HepG2 (cell line): ENCODE results near the gene AAR2. TPM values are rescaled to one million over a fixed set of nuclear protein-coding genes. Genes with fewer than 3 reads are reported as not detected.

ENCODE experiments used
- ATRX ChIP-seq: sonication (generic); formaldehyde crosslinking; IDR thresholded peaks from 2 replicates; pipeline ENCODE4 v1.4.0; 2020; ENCODE audit warnings: missing genetic modification reagents, borderline replicate concordance
- BORCS8-MEF2B ChIP-seq: sonication (generic); formaldehyde crosslinking; IDR thresholded peaks from 2 replicates; pipeline ENCODE4 v1.8.0; 2022; ENCODE audit warnings: mild to moderate bottlenecking, missing genetic modification reagents
- BRCA1 ChIP-seq: sonication (generic); formaldehyde crosslinking; IDR thresholded peaks from 2 replicates; pipeline ENCODE4 v1.4.0; 2020; ENCODE audit warnings: missing genetic modification reagents
- CREB1 ChIP-seq, 2 experiments: fragments of 450-650 bp in 1 of 2; IDR thresholded peaks; 2 replicates each; pipeline ENCODE4 v1.6.1; 2016 to 2017; ENCODE audit warnings: control low read depth in 1 of 2, mild to moderate bottlenecking in 1 of 2, missing compliant biosample characterization in 1 of 2, missing genetic modification characterization in 1 of 2
- HHEX ChIP-seq: IDR thresholded peaks from 2 replicates; pipeline ENCODE4 v1.6.1; 2016; ENCODE audit warnings: control low read depth
- JARID2 ChIP-seq: sonication (generic); formaldehyde crosslinking; IDR thresholded peaks from 2 replicates; pipeline ENCODE4 v1.8.1; 2023; ENCODE audit warnings: missing genetic modification reagents, inconsistent platforms; ENCODE audit not compliant: insufficient replicate concordance
- JDP2 ChIP-seq: sonication (generic); formaldehyde crosslinking; IDR thresholded peaks from 2 replicates; pipeline ENCODE4 v1.8.1; 2022; ENCODE audit warnings: missing genetic modification reagents, borderline replicate concordance
- SP4 ChIP-seq: sonication (generic); formaldehyde crosslinking; IDR thresholded peaks from 2 replicates; pipeline ENCODE4 v1.8.1; 2023; ENCODE audit warnings: mild to moderate bottlenecking, missing genetic modification reagents
- TOPORS ChIP-seq: sonication (generic); formaldehyde crosslinking; IDR thresholded peaks from 2 replicates; pipeline ENCODE4 v1.8.0; 2023; ENCODE audit warnings: mild to moderate bottlenecking, missing genetic modification reagents
- XBP1 ChIP-seq: sonication (generic); formaldehyde crosslinking; IDR thresholded peaks from 2 replicates; pipeline ENCODE4 v1.5.0; 2020; ENCODE audit warnings: missing genetic modification reagents
- ZMYM4 ChIP-seq: sonication (generic); formaldehyde crosslinking; IDR thresholded peaks from 2 replicates; pipeline ENCODE4 v1.8.1; 2023; ENCODE audit warnings: mild to moderate bottlenecking, missing genetic modification reagents
- ZNF790 ChIP-seq: sonication (generic); formaldehyde crosslinking; IDR thresholded peaks from 2 replicates; pipeline ENCODE4 v1.8.0; 2022; ENCODE audit warnings: missing genetic modification reagents, mild to moderate bottlenecking, borderline replicate concordance
- polyA plus RNA-seq, 8 experiments: library from polyadenylated mRNA; depleted of rRNA in 3 of 8; stranded (reverse) in 7 of 8; unstranded in 1 of 8; fragments of >200 nt; fragmentation: Illumina TruSeq in 4 of 8; extraction: Trizol in 4 of 8; gene quantifications; 2 replicates each; pipeline versions ENCODE4 v1.2.1 to v1.2.3, GENCODE V29; 2011 to 2016; ENCODE audit warnings: low read depth in 4 of 8, missing spikeins in 1 of 8, mixed read lengths in 1 of 8; ENCODE audit not compliant: insufficient read depth in 1 of 8
- total RNA-seq, 5 experiments: library from RNA; depleted of rRNA; stranded (reverse); fragments of >200 nt; fragmentation: Illumina TruSeq; extraction: Trizol; gene quantifications; 2 replicates each; pipeline ENCODE4 v1.2.3, GENCODE V29; 2016; ENCODE audit warnings: low read depth in 1 of 5
- TF ChIP-seq, protein P1 (sequence below): sonication (generic); formaldehyde crosslinking; IDR thresholded peaks from 2 replicates; pipeline ENCODE4 v1.4.0; 2020; ENCODE audit warnings: missing genetic modification reagents
- TF ChIP-seq, protein P2 (sequence below): sonication (generic); formaldehyde crosslinking; IDR thresholded peaks from 2 replicates; pipeline ENCODE4 v1.5.0; 2020; ENCODE audit warnings: mild to moderate bottlenecking, missing genetic modification reagents
- TF ChIP-seq, protein P3 (sequence below): sonication (generic); formaldehyde crosslinking; IDR thresholded peaks from 2 replicates; pipeline ENCODE4 v1.4.0; 2020; ENCODE audit warnings: mild to moderate bottlenecking, missing genetic modification reagents, borderline replicate concordance
- TF ChIP-seq, protein P4 (sequence below): sonication (generic); formaldehyde crosslinking; IDR thresholded peaks from 2 replicates; pipeline ENCODE4 v1.5.1; 2020; ENCODE audit warnings: missing genetic modification reagents, mild to moderate bottlenecking, borderline replicate concordance
- TF ChIP-seq, protein P5 (sequence below): sonication (generic); formaldehyde crosslinking; IDR thresholded peaks from 2 replicates; pipeline ENCODE4 v1.4.0; 2020; ENCODE audit warnings: missing genetic modification reagents, borderline replicate concordance

The AAR2 gene
- total and polyA plus RNA-seq, 2 of the 13 experiments (the other 11 are each of a cell fraction or from before 2014, with no cell fraction given), result 45.2 to 46.2 TPM

DNA sequence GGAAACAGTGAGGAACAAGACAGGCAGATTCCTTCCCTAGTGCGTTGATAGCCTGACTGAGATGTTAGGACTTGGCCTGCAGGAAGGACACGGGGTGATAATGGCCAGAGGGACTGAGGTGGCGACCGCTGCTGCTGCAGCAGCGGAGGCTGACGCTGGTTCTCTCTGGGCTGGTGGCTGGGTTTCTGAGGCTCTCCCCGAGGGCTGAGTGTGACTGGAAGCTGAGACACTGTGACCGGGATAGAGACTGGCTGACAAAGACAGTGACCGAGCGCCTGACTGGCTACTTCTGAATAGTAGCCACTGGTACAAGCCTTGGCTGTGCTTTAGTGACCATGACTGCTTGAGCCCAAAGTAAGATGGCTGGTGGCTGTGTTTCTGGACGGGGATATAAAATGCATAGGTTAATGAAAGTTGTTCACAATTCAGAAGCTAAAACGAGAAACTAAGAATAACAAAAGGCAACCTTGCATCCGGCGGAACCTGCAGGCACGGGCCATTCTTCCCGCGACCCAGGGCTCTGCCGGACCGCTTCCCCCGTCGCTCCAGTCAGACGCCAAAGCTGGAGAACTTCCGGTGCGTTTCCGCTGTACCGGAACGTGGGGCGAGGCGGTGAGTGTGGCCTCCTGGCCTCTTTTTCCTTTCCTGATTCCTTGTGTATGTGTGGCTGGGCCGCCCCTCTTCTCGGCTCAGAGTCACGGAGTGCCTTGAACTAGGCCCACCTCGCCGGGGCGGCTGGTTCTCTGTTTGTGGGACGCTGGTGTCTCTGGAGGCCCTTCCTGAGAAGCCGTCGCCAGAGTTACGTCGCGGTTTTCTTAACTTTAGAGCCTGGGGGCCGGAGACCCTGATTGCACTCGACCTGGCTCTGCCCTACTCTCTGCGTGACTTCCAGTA lies at the start of gene AAR2 (continued):
- peak; percentile 26; the same call in 1 of the 2 replicates for TF ChIP-seq XBP1 (CRISPR knock-in tag)
- TF ChIP-seq, protein P1, sequence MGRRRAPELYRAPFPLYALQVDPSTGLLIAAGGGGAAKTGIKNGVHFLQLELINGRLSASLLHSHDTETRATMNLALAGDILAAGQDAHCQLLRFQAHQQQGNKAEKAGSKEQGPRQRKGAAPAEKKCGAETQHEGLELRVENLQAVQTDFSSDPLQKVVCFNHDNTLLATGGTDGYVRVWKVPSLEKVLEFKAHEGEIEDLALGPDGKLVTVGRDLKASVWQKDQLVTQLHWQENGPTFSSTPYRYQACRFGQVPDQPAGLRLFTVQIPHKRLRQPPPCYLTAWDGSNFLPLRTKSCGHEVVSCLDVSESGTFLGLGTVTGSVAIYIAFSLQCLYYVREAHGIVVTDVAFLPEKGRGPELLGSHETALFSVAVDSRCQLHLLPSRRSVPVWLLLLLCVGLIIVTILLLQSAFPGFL, result no peak
- TF ChIP-seq CREB1 (IDR thresholded peaks at IDR 0.05), result peak; percentile 49; the same call in 1 of the 2 replicates
- TF ChIP-seq CREB1 (CRISPR knock-in tag; IDR thresholded peaks at IDR 0.05), result peak; percentile 76
- TF ChIP-seq, protein P2, sequence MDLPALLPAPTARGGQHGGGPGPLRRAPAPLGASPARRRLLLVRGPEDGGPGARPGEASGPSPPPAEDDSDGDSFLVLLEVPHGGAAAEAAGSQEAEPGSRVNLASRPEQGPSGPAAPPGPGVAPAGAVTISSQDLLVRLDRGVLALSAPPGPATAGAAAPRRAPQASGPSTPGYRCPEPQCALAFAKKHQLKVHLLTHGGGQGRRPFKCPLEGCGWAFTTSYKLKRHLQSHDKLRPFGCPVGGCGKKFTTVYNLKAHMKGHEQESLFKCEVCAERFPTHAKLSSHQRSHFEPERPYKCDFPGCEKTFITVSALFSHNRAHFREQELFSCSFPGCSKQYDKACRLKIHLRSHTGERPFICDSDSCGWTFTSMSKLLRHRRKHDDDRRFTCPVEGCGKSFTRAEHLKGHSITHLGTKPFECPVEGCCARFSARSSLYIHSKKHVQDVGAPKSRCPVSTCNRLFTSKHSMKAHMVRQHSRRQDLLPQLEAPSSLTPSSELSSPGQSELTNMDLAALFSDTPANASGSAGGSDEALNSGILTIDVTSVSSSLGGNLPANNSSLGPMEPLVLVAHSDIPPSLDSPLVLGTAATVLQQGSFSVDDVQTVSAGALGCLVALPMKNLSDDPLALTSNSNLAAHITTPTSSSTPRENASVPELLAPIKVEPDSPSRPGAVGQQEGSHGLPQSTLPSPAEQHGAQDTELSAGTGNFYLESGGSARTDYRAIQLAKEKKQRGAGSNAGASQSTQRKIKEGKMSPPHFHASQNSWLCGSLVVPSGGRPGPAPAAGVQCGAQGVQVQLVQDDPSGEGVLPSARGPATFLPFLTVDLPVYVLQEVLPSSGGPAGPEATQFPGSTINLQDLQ (CRISPR knock-in tag), result peak; percentile 87
- TF ChIP-seq, protein P3, sequence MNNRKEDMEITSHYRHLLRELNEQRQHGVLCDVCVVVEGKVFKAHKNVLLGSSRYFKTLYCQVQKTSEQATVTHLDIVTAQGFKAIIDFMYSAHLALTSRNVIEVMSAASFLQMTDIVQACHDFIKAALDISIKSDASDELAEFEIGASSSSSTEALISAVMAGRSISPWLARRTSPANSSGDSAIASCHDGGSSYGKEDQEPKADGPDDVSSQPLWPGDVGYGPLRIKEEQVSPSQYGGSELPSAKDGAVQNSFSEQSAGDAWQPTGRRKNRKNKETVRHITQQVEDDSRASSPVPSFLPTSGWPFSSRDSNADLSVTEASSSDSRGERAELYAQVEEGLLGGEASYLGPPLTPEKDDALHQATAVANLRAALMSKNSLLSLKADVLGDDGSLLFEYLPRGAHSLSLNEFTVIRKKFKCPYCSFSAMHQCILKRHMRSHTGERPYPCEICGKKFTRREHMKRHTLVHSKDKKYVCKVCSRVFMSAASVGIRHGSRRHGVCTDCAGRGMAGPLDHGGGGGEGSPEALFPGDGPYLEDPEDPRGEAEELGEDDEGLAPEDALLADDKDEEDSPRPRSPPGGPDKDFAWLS (CRISPR knock-in tag), result no peak
- TF ChIP-seq TOPORS (CRISPR knock-in tag), result peak; percentile 82; the same call in 1 of the 2 replicates
- TF ChIP-seq ZMYM4 (CRISPR knock-in tag), result peak; percentile 99
- TF ChIP-seq, protein P4, sequence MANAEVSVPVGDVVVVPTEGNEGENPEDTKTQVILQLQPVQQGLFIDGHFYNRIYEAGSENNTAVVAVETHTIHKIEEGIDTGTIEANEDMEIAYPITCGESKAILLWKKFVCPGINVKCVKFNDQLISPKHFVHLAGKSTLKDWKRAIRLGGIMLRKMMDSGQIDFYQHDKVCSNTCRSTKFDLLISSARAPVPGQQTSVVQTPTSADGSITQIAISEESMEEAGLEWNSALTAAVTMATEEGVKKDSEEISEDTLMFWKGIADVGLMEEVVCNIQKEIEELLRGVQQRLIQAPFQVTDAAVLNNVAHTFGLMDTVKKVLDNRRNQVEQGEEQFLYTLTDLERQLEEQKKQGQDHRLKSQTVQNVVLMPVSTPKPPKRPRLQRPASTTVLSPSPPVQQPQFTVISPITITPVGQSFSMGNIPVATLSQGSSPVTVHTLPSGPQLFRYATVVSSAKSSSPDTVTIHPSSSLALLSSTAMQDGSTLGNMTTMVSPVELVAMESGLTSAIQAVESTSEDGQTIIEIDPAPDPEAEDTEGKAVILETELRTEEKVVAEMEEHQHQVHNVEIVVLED (CRISPR knock-in tag), result peak; percentile 89
- TF ChIP-seq JDP2 (CRISPR knock-in tag), result peak; percentile 71; the same call in 1 of the 2 replicates
- peak; percentile 92; the same call in 1 of the 2 replicates for TF ChIP-seq ZNF790
- peak; percentile 94 for TF ChIP-seq SP4 (CRISPR knock-in tag)
- TF ChIP-seq BORCS8-MEF2B (CRISPR knock-in tag), result peak; percentile 87
- no peak for TF ChIP-seq ATRX
- TF ChIP-seq BRCA1, result peak; percentile 40; the same call in 1 of the 2 replicates
- TF ChIP-seq HHEX, result 0 out of 2 replicates have a peak, but pooled peaks have one; percentile 6
- peak; percentile 83 for TF ChIP-seq JARID2 (CRISPR knock-in tag)
- TF ChIP-seq, protein P5, sequence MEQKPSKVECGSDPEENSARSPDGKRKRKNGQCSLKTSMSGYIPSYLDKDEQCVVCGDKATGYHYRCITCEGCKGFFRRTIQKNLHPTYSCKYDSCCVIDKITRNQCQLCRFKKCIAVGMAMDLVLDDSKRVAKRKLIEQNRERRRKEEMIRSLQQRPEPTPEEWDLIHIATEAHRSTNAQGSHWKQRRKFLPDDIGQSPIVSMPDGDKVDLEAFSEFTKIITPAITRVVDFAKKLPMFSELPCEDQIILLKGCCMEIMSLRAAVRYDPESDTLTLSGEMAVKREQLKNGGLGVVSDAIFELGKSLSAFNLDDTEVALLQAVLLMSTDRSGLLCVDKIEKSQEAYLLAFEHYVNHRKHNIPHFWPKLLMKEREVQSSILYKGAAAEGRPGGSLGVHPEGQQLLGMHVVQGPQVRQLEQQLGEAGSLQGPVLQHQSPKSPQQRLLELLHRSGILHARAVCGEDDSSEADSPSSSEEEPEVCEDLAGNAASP, result peak; percentile 89
